ENCODE measurements around the gene MIP.
A peak's percentile ranks its signal among the peaks of the same experiment; 100 is the strongest.
"Not testable (repeated sequence)": the region's sequence is repeated elsewhere in the genome, so short reads cannot be mapped to it uniquely, and the experiment has no call there.

Gene MIP

GRCh38 chr12:56454557-56454956 lies at the start of gene MIP:
MIP (minus strand) TSS chr12:56454657; CDS start chr12:56454613, 44 bp downstream.
- DNase-seq (ENCODE audit: low read depth in 2 of 2): no peak

DNA sequence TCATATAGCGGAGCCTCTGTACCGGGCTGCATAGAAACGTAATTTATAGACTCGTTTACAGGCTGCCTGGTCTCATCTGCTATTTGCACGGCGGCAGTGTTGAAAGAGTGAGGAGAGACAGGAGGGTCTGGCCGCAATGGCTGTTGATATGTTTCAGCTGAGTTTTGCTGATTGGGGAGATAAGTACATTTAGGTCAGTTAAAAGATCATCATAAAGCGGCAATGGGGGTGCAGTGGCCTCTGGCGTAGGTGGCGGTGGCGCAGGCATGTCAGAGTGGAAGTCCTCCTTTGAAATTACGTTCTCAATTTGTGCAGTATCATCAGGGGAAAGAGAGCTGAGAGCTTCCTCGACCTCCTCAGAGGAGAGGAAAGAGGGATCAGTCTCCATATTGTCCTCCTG lies 45.4 kb upstream of the MIP start:
- DNase-seq (ENCODE audit: low read depth in 2 of 2): not testable (repeated sequence)

DNA sequence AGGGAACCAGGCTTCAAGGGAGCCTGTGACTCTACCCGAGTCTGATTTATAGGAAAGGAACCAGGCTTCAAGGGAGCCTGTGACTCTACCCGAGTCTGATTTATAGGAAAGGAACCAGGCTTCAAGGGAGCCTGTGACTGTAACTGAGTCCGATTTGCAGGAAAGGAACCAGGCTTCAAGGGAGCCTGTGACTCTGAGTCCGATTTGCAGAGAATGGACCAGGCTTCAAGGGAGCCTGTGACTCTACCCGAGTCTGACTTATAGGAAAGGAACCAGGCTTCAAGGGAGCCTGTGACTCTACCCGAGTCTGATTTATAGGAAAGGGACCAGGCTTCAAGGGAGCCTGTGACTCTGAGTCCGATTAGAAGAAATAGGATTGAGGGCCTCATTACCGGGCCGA lies 45.0 kb upstream of the MIP start:
- not testable (repeated sequence) for DNase-seq (ENCODE audit: low read depth in 2 of 2)

DNA sequence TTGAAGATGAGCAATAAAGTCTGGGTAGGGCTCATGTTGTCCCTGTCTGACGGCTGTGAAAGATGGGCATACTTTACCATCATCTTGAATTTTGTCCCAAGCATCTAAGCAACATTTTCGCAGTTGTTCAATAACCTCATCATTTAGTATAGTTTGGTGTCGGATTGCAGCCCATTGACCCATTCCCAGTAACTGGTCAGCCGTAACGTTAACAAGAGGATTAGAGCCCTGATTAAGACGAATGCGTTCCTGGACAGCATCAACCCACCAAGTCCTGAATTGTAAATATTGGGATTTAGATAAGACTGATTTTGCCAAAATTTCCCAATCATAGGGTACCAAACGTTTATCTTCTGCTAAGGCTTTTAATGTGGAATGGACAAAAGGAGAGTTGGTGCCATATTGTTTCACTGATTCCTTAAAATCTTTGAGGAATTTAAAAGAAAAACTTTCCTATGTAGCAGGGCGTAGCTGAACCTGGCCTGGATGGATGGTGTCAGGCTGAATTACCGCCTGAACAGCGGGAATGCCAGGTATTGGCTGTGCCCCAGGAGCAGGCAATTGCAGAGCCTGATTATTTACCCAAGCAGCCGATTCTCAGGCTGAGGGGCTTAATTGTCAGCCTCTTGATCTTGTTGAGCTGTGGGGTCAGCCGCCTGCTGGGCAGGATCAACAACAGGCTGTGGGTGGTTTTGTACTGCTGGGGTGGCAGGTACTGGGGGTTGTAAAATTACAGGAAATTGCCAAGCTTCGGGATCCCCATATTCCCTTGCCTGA lies 43.9 kb upstream of the MIP start:
- DNase-seq (ENCODE audit: low read depth in 2 of 2): not testable (repeated sequence)

- peak in 1 of 2 donors; percentile 45 for DNase-seq (ENCODE audit: low read depth in 2 of 2)
These were observed 42.2 kb upstream of the MIP start for GRCh38 chr12:56496704-56497103.

DNA sequence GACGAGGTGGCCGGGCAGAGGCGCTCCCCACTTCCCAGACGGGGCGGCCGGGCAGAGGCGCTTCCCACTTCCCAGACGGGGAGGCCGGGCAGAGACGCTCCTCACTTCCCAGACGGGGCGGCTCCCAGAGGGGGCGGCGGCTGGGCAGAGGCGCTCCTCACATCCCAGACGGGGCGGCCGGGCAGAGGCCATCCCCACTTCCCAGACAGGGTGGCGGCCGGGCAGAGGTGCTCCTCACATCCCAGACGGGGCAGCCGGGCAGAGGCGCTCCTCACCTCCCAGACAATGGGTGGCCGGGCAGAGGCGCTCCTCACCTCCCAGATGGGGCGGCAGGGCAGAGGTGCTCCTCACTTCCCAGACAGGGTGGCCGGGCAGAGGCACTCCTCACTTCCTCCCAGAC lies 40.0 kb upstream of the MIP start:
- DNase-seq (ENCODE audit: low read depth in 2 of 2): not testable (repeated sequence)

DNA sequence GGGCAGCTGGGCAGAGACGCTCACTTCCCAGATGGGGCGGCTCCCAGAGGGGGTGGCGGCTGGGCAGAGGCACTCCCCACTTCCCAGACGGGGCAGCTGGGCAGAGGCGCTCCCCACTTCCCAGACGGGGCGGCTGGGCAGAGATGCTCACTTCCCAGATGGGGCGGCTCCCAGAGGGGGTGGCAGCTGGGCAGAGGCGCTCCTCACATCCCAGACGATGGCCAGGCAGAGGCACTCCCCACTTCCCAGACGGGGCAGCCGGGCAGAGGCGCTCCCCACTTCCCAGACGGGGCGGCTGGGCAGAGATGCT lies 39.6 kb upstream of the MIP start:
- DNase-seq (ENCODE audit: low read depth in 2 of 2): not testable (repeated sequence)

DNA sequence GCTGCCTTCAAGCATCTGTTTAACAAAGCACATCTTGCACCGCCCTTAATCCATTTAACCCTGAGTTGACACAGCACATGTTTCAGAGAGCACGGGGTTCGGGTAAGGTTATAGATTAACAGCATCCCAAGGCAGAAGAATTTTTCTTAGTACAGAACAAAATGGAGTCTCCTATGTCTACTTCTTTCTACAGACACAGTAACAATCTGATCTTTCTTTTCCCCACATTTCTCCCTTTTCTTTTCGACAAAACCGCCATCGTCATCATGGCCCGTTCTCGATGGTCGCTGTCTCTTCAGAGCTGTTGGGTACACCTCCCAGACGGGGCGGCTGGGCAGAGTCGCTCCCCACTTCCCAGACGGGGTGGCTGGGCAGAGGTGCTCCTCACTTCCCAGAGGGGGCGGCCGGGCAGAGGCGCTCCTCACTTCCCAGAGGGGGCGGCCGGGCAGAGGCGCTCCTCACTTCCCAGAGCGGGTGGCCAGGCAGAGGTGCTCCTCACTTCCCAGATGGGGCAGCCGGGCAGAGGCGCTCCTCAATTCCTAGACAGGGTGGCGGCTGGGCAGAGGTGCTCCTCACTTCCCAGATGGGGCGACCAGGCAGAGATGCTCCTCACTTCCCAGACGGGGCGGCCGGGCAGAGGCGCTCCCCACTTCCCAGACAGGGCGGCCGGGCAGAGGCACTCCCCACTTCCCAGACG lies 39.1 kb upstream of the MIP start:
- DNase-seq (ENCODE audit: low read depth in 2 of 2): not testable (repeated sequence)

DNA sequence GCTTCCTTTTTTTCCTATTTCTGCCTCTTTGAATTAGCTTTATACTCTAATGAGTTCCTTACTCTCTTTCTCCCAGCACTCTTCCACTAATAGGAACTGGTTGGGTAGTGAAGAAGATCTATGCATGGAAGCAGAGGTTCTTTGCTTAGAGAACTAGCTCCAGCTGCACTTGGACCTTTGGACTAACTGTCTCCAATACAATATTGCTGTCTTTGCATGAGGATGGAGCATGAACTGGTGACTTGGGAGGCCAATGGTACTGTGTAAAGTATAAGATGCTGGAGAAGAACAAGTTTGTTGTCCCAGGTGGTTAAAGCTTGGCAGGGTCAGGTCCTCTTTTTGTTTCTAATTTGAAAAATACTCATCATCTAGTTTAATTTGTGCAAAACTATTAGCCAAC lies 35.9 kb upstream of the MIP start:
- no peak for DNase-seq (ENCODE audit: low read depth in 2 of 2)

- peak; percentile 35 to 43 for DNase-seq (ENCODE audit: low read depth in 2 of 2)
These were observed 33.8 kb upstream of the MIP start, which contains the start of gene GLS2 for GRCh38 chr12:56488041-56488955. GLS2 (minus strand) TSS chr12:56488161; CDS start chr12:56488118, 43 bp downstream.

GRCh38 chr12:56487448-56488040 lies 33.1 kb upstream of the MIP start:
- no peak for DNase-seq (ENCODE audit: low read depth in 2 of 2)

DNA sequence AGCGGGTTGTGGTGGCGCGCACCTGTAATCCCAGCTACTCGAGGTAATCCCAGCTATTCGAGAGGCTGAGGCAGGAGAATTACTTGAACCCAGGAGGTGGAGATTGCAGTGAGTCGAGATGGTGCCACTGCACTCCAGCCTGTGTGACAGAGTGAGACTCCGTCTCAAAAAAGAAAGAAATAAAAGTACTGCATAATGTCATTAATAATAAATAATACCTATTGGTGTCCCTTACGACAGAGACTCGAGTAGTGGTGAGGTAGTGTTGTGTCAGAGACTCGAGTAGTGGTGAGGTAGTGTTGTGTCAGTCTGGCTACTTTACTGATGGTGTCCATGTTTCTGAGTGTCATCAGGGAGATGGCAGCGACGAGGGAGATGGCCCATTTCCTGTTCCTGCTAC lies 32.2 kb upstream of the MIP start:
- no peak for DNase-seq (ENCODE audit: low read depth in 2 of 2)

DNA sequence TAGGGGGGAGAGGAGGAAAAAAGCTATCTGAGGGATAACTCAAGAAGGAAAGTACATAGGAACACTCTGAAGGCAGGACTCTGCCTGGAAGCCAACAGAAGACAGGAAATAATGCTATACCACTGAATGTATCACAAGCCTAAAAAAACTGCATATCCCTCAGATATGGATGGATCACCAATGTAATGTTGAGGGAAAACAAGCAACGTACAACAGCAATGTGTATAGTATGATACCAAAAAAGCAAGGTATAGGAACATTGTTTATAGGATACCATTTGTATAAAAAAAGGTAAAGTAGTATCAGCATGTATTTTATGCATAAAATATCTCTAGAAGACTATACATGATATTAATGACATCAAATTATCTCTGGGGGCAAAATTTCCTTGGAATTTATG lies 30.1 kb upstream of the MIP start:
- no peak for DNase-seq (ENCODE audit: low read depth in 2 of 2)

- DNase-seq (ENCODE audit: low read depth in 2 of 2): no peak
These were observed 25.2 kb upstream of the MIP start for GRCh38 chr12:56479625-56480024.

DNA sequence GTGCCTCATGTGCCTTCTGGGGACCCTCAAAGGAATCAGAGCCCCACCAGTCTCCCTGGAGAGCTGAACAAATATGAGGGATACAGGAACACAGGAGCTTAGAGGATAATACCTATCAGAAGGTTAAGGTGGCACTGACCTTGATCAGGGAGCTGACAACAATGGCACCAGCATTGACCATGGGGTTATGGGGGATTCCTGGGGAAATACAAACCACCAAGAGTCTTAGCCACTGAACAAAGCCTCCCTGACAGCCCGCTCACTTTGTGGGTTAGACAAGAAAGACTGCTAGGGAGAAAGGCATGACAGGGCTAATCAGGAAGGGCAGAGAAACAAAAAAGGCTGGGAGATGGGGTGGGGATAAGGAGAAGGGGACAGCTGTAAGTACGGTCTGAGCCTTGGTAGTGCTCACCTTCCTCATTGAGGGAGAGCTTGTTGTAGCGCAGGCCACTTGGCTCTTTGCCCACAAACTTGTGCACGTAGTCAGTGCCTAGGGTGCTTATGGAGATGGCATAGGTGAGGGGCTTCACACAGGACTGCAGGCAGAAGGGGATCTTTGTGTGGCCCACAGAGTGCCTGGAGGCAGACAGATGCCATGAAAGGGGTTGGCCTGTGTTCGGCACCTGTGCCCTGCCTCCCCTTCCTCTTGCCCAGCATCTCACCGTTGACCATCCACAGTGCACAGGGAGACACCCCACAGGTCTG lies 23.2 kb upstream of the MIP start:
- DNase-seq (ENCODE audit: low read depth in 2 of 2): no peak

DNA sequence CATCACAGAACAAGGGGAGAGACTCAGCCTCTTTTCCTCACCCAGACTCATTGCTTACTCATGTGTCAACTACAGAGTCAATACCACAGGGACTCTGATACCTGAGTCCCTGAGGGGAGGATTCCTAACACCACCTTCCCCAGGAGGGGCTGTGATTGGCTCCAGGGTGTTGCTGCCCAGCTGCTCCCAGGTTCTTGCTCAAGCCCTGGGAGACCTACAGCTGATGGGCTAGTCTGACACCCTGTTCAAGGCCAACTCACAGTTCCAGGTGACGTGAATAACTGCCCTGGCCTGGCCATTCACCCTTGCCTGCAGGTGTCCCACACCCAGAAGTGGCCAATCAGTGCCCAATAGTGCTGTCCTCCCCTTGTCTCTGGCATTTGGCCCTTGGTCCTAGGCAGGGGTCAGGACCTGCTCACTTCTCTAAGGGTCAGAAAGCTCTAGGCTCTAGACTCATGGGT lies 22.5 kb upstream of the MIP start:
- no peak for DNase-seq (ENCODE audit: low read depth in 2 of 2)

GRCh38 chr12:56476143-56476542 lies 21.7 kb upstream of the MIP start:
- no peak for DNase-seq (ENCODE audit: low read depth in 2 of 2)

DNA sequence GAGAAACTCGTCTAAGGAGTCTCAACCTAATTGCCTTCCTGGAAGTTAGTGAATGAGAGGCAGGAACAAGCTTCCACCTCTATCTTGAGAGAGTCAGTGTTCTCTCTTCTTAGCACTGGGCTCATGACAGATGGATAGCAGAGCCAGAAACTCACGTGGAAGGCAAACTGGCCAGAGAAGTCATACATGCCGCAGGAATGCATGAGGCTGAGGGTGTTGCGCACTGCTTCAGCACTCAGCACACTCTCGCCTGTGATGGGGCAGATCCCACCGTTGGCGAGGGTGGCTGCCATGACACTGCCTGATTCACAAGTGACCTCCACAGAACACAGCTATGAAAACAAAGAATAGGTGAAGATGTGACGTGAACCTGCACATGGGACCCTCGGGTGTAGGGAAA lies 19.9 kb upstream of the MIP start:
- DNase-seq (ENCODE audit: low read depth in 2 of 2): no peak

- no peak for DNase-seq (ENCODE audit: low read depth in 2 of 2)
These were observed 14.8 kb upstream of the MIP start for GRCh38 chr12:56469007-56469930.
